Activated T-helper 17 cell treated with anti-CD3 and anti-CD28 coated beads, Interleukin-2, amount 50 U/mL, for 72 hours (primary cell): ENCODE data around the gene ZCCHC24. TPM values are rescaled to one million over a fixed set of nuclear protein-coding genes. Genes with fewer than 3 reads are reported as not detected.
"Not testable (repeated sequence)": the region's sequence is repeated elsewhere in the genome, so short reads cannot be mapped to it uniquely, and the experiment has no call there.

Source experiments
- ATAC-seq: fragments of 150-1000 bp; cut with Tn5 transposase; replicated peaks from 2 replicates; pipeline ENCODE4 v1.10.0; 2021; ENCODE audit warnings: mild to moderate bottlenecking, moderate library complexity
- H3K27ac Mint-ChIP-seq: one replicate; pipeline ENCODE4 v1.8.0; 2022; ENCODE audit warnings: mixed read lengths
- H3K27me3 Mint-ChIP-seq: one replicate; pipeline ENCODE4 v1.8.0; 2022; ENCODE audit warnings: mixed read lengths
- H3K36me3 Mint-ChIP-seq: one replicate; pipeline ENCODE4 v1.8.0; 2022; ENCODE audit warnings: low read depth, mild to moderate bottlenecking, mixed read lengths
- H3K4me1 Mint-ChIP-seq: one replicate; pipeline ENCODE4 v1.8.0; 2022; ENCODE audit warnings: mixed read lengths
- H3K4me3 Mint-ChIP-seq: one replicate; pipeline ENCODE4 v1.8.0; 2022; ENCODE audit warnings: mild to moderate bottlenecking, mixed read lengths
- H3K9me3 Mint-ChIP-seq: one replicate; pipeline ENCODE4 v1.8.0; 2022; ENCODE audit warnings: mixed read lengths
- total RNA-seq, 2 donors: library from RNA; stranded (reverse); gene quantifications; one replicate each; pipeline ENCODE4 v1.2.3, GENCODE V29; 2022

ZCCHC24 gene
- total RNA-seq, 2 donors from 2014 or later: 1.3 to 2.6 TPM

- Mint-ChIP-seq H3K27me3 (no peaks in the 10 kb centered on the region), H3K4me3 (no peak overlapping the region), H3K4me1 (peaks cover 18% of the 10 kb centered on the region), H3K9me3 (no peaks in the 10 kb centered on the region), H3K27ac (peak overlapping the region; percentile 85), H3K36me3 (no peaks in the 10 kb centered on the region)
- ATAC-seq: no peak
Measured at GRCh38 chr10:79336739-79337138, 108.7 kb downstream of the ZCCHC24 start.

GRCh38 chr10:79336276-79336675 is 109.1 kb downstream of the ZCCHC24 start:
- Mint-ChIP-seq H3K36me3 (no peaks in the 10 kb centered on the region), H3K9me3 (no peaks in the 10 kb centered on the region), H3K4me1 (peaks cover 18% of the 10 kb centered on the region), H3K27ac (peak overlapping the region; percentile 85), H3K4me3 (no peak overlapping the region), H3K27me3 (no peaks in the 10 kb centered on the region)
- no peak for ATAC-seq

GRCh38 chr10:79335470-79336235 is 109.8 kb downstream of the ZCCHC24 start:
- Mint-ChIP-seq H3K27me3 (no peaks in the 10 kb centered on the region), H3K9me3 (no peaks in the 10 kb centered on the region), H3K27ac (peak overlapping the region; percentile 85), H3K36me3 (no peaks in the 10 kb centered on the region), H3K4me1 (peaks cover 18% of the 10 kb centered on the region), H3K4me3 (no peak overlapping the region)
- no peak for ATAC-seq

- H3K9me3 Mint-ChIP-seq: no peaks in the 10 kb centered on the region
- no peak for ATAC-seq
- peak overlapping the region; percentile 85 for H3K27ac Mint-ChIP-seq
- H3K4me3 Mint-ChIP-seq: no peak overlapping the region
- peaks cover 18% of the 10 kb centered on the region for H3K4me1 Mint-ChIP-seq
- no peaks in the 10 kb centered on the region for H3K27me3 Mint-ChIP-seq
- H3K36me3 Mint-ChIP-seq: no peaks in the 10 kb centered on the region
Measured at GRCh38 chr10:79335094-79335469, 110.3 kb downstream of the ZCCHC24 start.

GRCh38 chr10:79334573-79334972 is 110.9 kb downstream of the ZCCHC24 start:
- no peaks in the 10 kb centered on the region for H3K36me3 Mint-ChIP-seq
- peaks cover 18% of the 10 kb centered on the region for H3K4me1 Mint-ChIP-seq
- peak overlapping the region; percentile 85 for H3K27ac Mint-ChIP-seq
- H3K9me3 Mint-ChIP-seq: no peaks in the 10 kb centered on the region
- no peak for ATAC-seq
- no peaks in the 10 kb centered on the region for H3K27me3 Mint-ChIP-seq
- peak overlapping the region; percentile 80 for H3K4me3 Mint-ChIP-seq

- Mint-ChIP-seq H3K27me3 (no peaks in the 10 kb centered on the region), H3K4me1 (peaks cover 18% of the 10 kb centered on the region), H3K9me3 (no peaks in the 10 kb centered on the region), H3K4me3 (peak overlapping the region; percentile 80), H3K36me3 (no peaks in the 10 kb centered on the region), H3K27ac (peak overlapping the region; percentile 85)
- peak; percentile 6 for ATAC-seq
Measured at GRCh38 chr10:79333513-79333912, 111.9 kb downstream of the ZCCHC24 start.

GRCh38 chr10:79332610-79333315 is 112.7 kb downstream of the ZCCHC24 start:
- Mint-ChIP-seq H3K4me1 (peaks cover 18% of the 10 kb centered on the region), H3K4me3 (peak overlapping the region; percentile 80), H3K27ac (peak overlapping the region; percentile 85)
- not testable (repeated sequence) for ATAC-seq, H3K9me3 Mint-ChIP-seq, H3K27me3 Mint-ChIP-seq, H3K36me3 Mint-ChIP-seq

Other genes with a start within 250 kb of the ZCCHC24 start
- 100 to 1,000 TPM in 1 of 2 donors, 10 to 100 TPM in 1; 73.7 to 170 TPM for gene PPIF, start 98.2 kb downstream of the ZCCHC24 start, total RNA-seq
- gene EIF5AL1, start 66.9 kb upstream of the ZCCHC24 start, total RNA-seq: under 1 TPM in 1 of 2 donors, not detected in 1; 0.26 TPM
- not detected for gene SFTPA2, start 114.8 kb upstream of the ZCCHC24 start, total RNA-seq
- under 1 TPM in 1 of 2 donors, not detected in 1; 0.11 TPM for gene SFTPA1, start 165.3 kb upstream of the ZCCHC24 start, total RNA-seq